Mesothelial cell of epicardium (in vitro differentiated cells): Measurements from ENCODE around the gene ZC3H15. TPM values are rescaled to one million over a fixed set of nuclear protein-coding genes. Genes with fewer than 3 reads are reported as not detected.

Source experiments
- DNase-seq, 2 experiments: peaks; one replicate each; pipeline ENCODE4 v3.0.0; 2021; ENCODE audit warnings: low spot score in 2 of 2; ENCODE audit not compliant: unreplicated experiment in 2 of 2
- H3K27ac Mint-ChIP-seq: 2 replicates; pipeline ENCODE4 v1.8.0; 2021; ENCODE audit warnings: mixed read lengths
- H3K27me3 Mint-ChIP-seq: 2 replicates; pipeline ENCODE4 v1.8.0; 2021; ENCODE audit warnings: low read depth, mixed read lengths
- H3K36me3 Mint-ChIP-seq: 2 replicates; pipeline ENCODE4 v1.8.0; 2021; ENCODE audit warnings: mixed read lengths
- H3K4me1 Mint-ChIP-seq: 2 replicates; pipeline ENCODE4 v1.8.0; 2021; ENCODE audit warnings: mixed read lengths
- H3K4me3 Mint-ChIP-seq: 2 replicates; pipeline ENCODE4 v1.8.0; 2021; ENCODE audit warnings: mild to moderate bottlenecking, moderate library complexity, mixed read lengths
- H3K9me3 Mint-ChIP-seq: 2 replicates; pipeline ENCODE4 v1.8.0; 2021; ENCODE audit warnings: mixed read lengths
- total RNA-seq: library from RNA; stranded (reverse); gene quantifications from 3 replicates; pipeline ENCODE4 v1.2.1, GENCODE V29; 2021
- TF ChIP-seq, protein P1 (sequence below): fragments of 200-600 bp; sonication (generic); IDR thresholded peaks from one replicate; pipeline ENCODE4 v1.5.0; 2021; ENCODE audit warnings: antibody characterized with exemption; ENCODE audit not compliant: unreplicated experiment

Gene ZC3H15
- total RNA-seq, 1 donor from 2014 or later: 61.3 TPM

DNA sequence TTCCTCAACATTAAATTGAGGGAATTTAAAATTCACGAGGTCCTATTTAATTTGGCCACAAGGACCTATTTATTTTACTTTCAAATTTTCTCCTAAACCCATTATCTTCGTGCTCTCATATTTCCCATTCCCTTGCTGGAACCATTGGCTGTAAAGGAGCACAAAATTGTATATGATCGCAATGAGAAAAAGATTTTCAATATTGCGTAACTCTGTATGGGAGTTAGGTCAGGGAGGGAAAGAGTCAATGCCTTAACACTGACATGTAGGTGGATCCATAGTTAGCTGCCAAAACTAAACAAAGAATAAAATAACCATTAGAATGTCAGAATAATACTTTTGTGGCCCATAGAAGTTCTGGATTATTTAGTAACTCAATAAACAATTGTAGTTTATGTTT lies 40.6 kb upstream of the ZC3H15 start:
- no peak for DNase-seq
- no peaks in the 10 kb centered on the region for H3K36me3 Mint-ChIP-seq
- TF ChIP-seq, protein P1, sequence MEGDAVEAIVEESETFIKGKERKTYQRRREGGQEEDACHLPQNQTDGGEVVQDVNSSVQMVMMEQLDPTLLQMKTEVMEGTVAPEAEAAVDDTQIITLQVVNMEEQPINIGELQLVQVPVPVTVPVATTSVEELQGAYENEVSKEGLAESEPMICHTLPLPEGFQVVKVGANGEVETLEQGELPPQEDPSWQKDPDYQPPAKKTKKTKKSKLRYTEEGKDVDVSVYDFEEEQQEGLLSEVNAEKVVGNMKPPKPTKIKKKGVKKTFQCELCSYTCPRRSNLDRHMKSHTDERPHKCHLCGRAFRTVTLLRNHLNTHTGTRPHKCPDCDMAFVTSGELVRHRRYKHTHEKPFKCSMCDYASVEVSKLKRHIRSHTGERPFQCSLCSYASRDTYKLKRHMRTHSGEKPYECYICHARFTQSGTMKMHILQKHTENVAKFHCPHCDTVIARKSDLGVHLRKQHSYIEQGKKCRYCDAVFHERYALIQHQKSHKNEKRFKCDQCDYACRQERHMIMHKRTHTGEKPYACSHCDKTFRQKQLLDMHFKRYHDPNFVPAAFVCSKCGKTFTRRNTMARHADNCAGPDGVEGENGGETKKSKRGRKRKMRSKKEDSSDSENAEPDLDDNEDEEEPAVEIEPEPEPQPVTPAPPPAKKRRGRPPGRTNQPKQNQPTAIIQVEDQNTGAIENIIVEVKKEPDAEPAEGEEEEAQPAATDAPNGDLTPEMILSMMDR: no peak
- H3K4me1 Mint-ChIP-seq: no peaks in the 10 kb centered on the region
- H3K4me3 Mint-ChIP-seq: no peak overlapping the region
- no peak overlapping the region for H3K27ac Mint-ChIP-seq
- H3K9me3 Mint-ChIP-seq: no peaks in the 10 kb centered on the region
- H3K27me3 Mint-ChIP-seq: no peaks in the 10 kb centered on the region

DNA sequence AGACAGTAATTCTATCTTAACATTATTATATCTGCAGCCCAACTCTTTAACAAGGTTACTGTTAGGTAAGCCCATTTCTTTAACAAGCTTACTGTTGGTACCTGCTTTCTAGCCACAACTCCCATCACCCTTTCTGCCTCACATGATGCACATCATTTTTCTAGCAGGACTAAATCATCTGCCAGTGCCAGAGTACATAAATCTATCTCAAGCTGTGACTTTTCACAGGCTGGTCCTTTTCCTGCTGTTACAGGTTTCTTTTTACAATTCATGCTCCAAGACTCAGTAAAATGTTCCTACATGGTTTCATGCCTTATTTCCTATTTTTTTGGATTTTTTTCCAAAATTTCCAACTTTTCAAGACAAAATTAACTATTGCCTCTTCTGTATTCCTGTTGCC lies 30.4 kb upstream of the ZC3H15 start:
- peaks cover 6% of the 10 kb centered on the region for H3K4me1 Mint-ChIP-seq
- H3K27me3 Mint-ChIP-seq: no peaks in the 10 kb centered on the region
- no peak for DNase-seq
- peaks cover 4% of the 10 kb centered on the region for H3K36me3 Mint-ChIP-seq
- H3K4me3 Mint-ChIP-seq: no peak overlapping the region
- TF ChIP-seq, protein P1: no peak
- no peak overlapping the region for H3K27ac Mint-ChIP-seq
- no peaks in the 10 kb centered on the region for H3K9me3 Mint-ChIP-seq

GRCh38 chr2:186456941-186457340 lies 29.1 kb upstream of the ZC3H15 start:
- no peaks in the 10 kb centered on the region for H3K4me1 Mint-ChIP-seq
- H3K27me3 Mint-ChIP-seq: no peaks in the 10 kb centered on the region
- H3K36me3 Mint-ChIP-seq: peaks cover 2% of the 10 kb centered on the region
- no peaks in the 10 kb centered on the region for H3K9me3 Mint-ChIP-seq
- TF ChIP-seq, protein P1: no peak
- no peak overlapping the region for H3K27ac Mint-ChIP-seq
- no peak for DNase-seq
- no peak overlapping the region for H3K4me3 Mint-ChIP-seq

- no peak for DNase-seq
- Mint-ChIP-seq H3K27me3 (no peaks in the 10 kb centered on the region), H3K9me3 (no peaks in the 10 kb centered on the region), H3K4me1 (no peaks in the 10 kb centered on the region), H3K36me3 (peaks cover 2% of the 10 kb centered on the region), H3K4me3 (no peak overlapping the region), H3K27ac (no peak overlapping the region)
- TF ChIP-seq, protein P1: no peak
These were observed 28.2 kb upstream of the ZC3H15 start for GRCh38 chr2:186457908-186458307.

DNA sequence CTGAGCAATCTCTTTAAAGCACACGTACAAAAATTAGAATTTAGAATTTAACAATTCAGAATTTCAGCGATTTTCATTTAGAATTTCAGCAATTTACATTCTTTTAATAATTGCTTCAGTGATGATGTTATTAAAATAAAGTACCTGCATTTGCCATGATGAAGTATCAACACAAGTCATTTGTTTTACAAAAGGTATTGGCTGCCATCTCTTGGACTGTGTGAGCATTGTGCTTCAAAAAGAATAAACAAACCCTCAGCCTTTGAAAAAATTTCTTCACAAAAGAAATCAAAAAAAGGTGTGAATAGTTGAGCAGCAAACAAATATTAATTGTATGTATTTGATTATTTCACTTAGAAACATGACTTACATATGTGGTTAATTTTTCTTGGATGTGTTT lies 27.1 kb upstream of the ZC3H15 start:
- TF ChIP-seq, protein P1: no peak
- DNase-seq: no peak
- H3K27me3 Mint-ChIP-seq: no peaks in the 10 kb centered on the region
- no peak overlapping the region for H3K4me3 Mint-ChIP-seq
- no peaks in the 10 kb centered on the region for H3K4me1 Mint-ChIP-seq
- no peaks in the 10 kb centered on the region for H3K9me3 Mint-ChIP-seq
- H3K27ac Mint-ChIP-seq: no peak overlapping the region
- peaks cover 2% of the 10 kb centered on the region for H3K36me3 Mint-ChIP-seq

DNA sequence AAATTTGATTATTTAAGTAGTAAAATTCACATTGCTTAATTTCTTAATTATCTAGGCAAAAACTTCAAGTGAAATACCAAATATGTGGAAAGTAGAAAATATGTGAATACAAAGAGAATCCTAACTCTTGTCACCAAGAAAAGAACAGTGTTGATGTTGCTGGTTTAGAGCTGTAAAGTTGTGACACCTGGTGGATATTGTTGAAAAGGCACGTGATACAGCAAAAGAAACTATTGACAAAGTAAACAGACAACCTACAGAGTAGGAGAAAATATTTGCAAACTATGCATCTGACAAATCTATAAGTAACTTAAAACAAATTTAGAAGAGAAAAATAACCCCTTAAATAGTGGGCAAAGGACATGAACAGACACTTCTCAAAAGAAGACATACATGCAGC lies 25.6 kb upstream of the ZC3H15 start:
- Mint-ChIP-seq H3K27ac (no peak overlapping the region), H3K4me3 (no peak overlapping the region), H3K9me3 (no peaks in the 10 kb centered on the region), H3K27me3 (no peaks in the 10 kb centered on the region), H3K36me3 (no peaks in the 10 kb centered on the region), H3K4me1 (no peaks in the 10 kb centered on the region)
- no peak for DNase-seq
- TF ChIP-seq, protein P1: peak; percentile 45
